ENCODE results near the gene MOB2. TPM values are rescaled to one million over a fixed set of nuclear protein-coding genes. Genes with fewer than 3 reads are reported as not detected.

MOB2 gene
- total RNA-seq, 1 donor from 2014 or later, result 49.5 TPM

- no peak for DNase-seq
These were observed 42.1 kb upstream of the MOB2 start for GRCh38 chr11:1528710-1529109.

GRCh38 chr11:1526785-1527184, 40.2 kb upstream of the MOB2 start:
- H3K27ac ChIP-seq (replicated peaks), result no peak overlapping the region
- peaks cover 93% of the 10 kb centered on the region for H3K4me1 ChIP-seq
- no peaks in the 10 kb centered on the region for H3K36me3 ChIP-seq
- intact Hi-C loops (cut with micrococcal nuclease), result no loop called here
- TF ChIP-seq CTCF (IDR thresholded peaks at IDR 0.05; ENCODE audit: borderline replicate concordance), result no peak
- no peaks in the 10 kb centered on the region for H3K27me3 ChIP-seq (ENCODE audit: low read depth)
- no peaks in the 10 kb centered on the region for H3K9me3 ChIP-seq (replicated peaks)
- no peak for DNase-seq
- no peak overlapping the region for H3K4me3 ChIP-seq

More at GRCh38 chr11:1528710-1529109, 42.1 kb upstream of the MOB2 start:
- Histone ChIP-seq H3K4me3 (no peak overlapping the region), H3K4me1 (peaks cover 93% of the 10 kb centered on the region), H3K9me3 (replicated peaks) (no peaks in the 10 kb centered on the region), H3K36me3 (no peaks in the 10 kb centered on the region), H3K27me3 (ENCODE audit: low read depth) (no peaks in the 10 kb centered on the region), H3K27ac (replicated peaks) (no peak overlapping the region)
- TF ChIP-seq CTCF (IDR thresholded peaks at IDR 0.05; ENCODE audit: borderline replicate concordance), result no peak
- intact Hi-C loops (cut with micrococcal nuclease), result no loop called here

GRCh38 chr11:1523779-1524178, 37.2 kb upstream of the MOB2 start:
- Histone ChIP-seq H3K27ac (replicated peaks) (no peak overlapping the region), H3K4me3 (no peak overlapping the region), H3K9me3 (replicated peaks) (no peaks in the 10 kb centered on the region), H3K36me3 (no peaks in the 10 kb centered on the region), H3K27me3 (ENCODE audit: low read depth) (no peaks in the 10 kb centered on the region), H3K4me1 (peaks cover 93% of the 10 kb centered on the region)
- no peak for DNase-seq
- intact Hi-C loops (cut with micrococcal nuclease), result no loop called here
- TF ChIP-seq CTCF (IDR thresholded peaks at IDR 0.05; ENCODE audit: borderline replicate concordance), result no peak

GRCh38 chr11:1523077-1523476, 36.5 kb upstream of the MOB2 start:
- Histone ChIP-seq H3K4me3 (no peak overlapping the region), H3K4me1 (peaks cover 92% of the 10 kb centered on the region), H3K27me3 (ENCODE audit: low read depth) (no peaks in the 10 kb centered on the region), H3K27ac (replicated peaks) (no peak overlapping the region), H3K36me3 (no peaks in the 10 kb centered on the region), H3K9me3 (replicated peaks) (no peaks in the 10 kb centered on the region)
- intact Hi-C loops (cut with micrococcal nuclease), result no loop called here
- no peak for TF ChIP-seq CTCF (IDR thresholded peaks at IDR 0.05; ENCODE audit: borderline replicate concordance)
- no peak for DNase-seq

GRCh38 chr11:1522081-1522424, 35.5 kb upstream of the MOB2 start:
- Histone ChIP-seq H3K4me3 (no peak overlapping the region), H3K27me3 (ENCODE audit: low read depth) (no peaks in the 10 kb centered on the region), H3K4me1 (peaks cover 92% of the 10 kb centered on the region), H3K9me3 (replicated peaks) (no peaks in the 10 kb centered on the region), H3K36me3 (no peaks in the 10 kb centered on the region), H3K27ac (replicated peaks) (no peak overlapping the region)
- intact Hi-C loops (cut with micrococcal nuclease), result no loop called here
- no peak for DNase-seq
- TF ChIP-seq CTCF (IDR thresholded peaks at IDR 0.05; ENCODE audit: borderline replicate concordance), result no peak
